Neural cell (in vitro differentiated cells): Measurements from ENCODE around the gene TSPAN18. TPM values are rescaled to one million over a fixed set of nuclear protein-coding genes. Genes with fewer than 3 reads are reported as not detected.

Source experiments
- H2AFZ ChIP-seq: fragments of 200-600, 300-800 bp; sonication (generic), shearing (Covaris generic); 2 replicates; pipeline ENCODE4 v1.6.0; 2014; ENCODE audit warnings: low read depth, mild to moderate bottlenecking, antibody characterized with exemption, low read length, moderate library complexity
- H3F3A ChIP-seq: fragments of 200-600 bp; shearing (Covaris generic); 2 replicates; pipeline ENCODE4 v1.6.1; 2016; ENCODE audit warnings: mild to moderate bottlenecking, moderate library complexity, mixed read lengths, antibody characterized with exemption, low read length; ENCODE audit not compliant: insufficient read depth, poor library complexity, severe bottlenecking
- H3K27ac ChIP-seq: fragments of 200-600, 300-800 bp; sonication (generic), shearing (Covaris generic); 2 replicates; pipeline ENCODE4 v1.5.1; 2014; ENCODE audit warnings: mild to moderate bottlenecking, low read length, moderate library complexity
- H3K27me3 ChIP-seq: fragments of 300-800, 200-600 bp; sonication (generic), shearing (Covaris generic); 2 replicates; pipeline ENCODE4 v1.6.0; 2014; ENCODE audit warnings: mild to moderate bottlenecking, low read depth, low read length, moderate library complexity; ENCODE audit not compliant: insufficient read depth
- H3K36me3 ChIP-seq: fragments of 300-800, 200-600 bp; sonication (generic), shearing (Covaris generic); 2 replicates; pipeline ENCODE4 v1.5.1; 2014; ENCODE audit warnings: mild to moderate bottlenecking, antibody characterized with exemption, low read length, moderate library complexity; ENCODE audit not compliant: insufficient read depth
- H3K4me2 ChIP-seq: fragments of 300-800, 200-600 bp; sonication (generic), shearing (Covaris generic); 2 replicates; pipeline ENCODE4 v1.6.0; 2014; ENCODE audit warnings: mild to moderate bottlenecking, low read length
- H3K4me3 ChIP-seq: fragments of 300-800, 200-600 bp; sonication (generic), shearing (Covaris generic); 2 replicates; pipeline ENCODE4 v1.5.1; 2014; ENCODE audit warnings: mild to moderate bottlenecking, low read length, moderate library complexity
- H3K79me2 ChIP-seq: fragments of 200-600 bp; shearing (Covaris generic); replicated peaks from 2 replicates; pipeline ENCODE4 v1.6.0; 2014; ENCODE audit warnings: mild to moderate bottlenecking, low read length, moderate library complexity; ENCODE audit not compliant: insufficient read depth
- H3K9ac ChIP-seq: fragments of 300-800, 200-600 bp; sonication (generic), shearing (Covaris generic); 2 replicates; pipeline ENCODE4 v1.6.1; 2016; ENCODE audit warnings: mild to moderate bottlenecking, low read length, mixed read lengths
- H3K9me2 ChIP-seq: fragments of 200-600 bp; shearing (Covaris generic); 2 replicates; pipeline ENCODE4 v1.6.1; 2016; ENCODE audit warnings: mild to moderate bottlenecking, low read length, mixed read lengths; ENCODE audit not compliant: insufficient read depth
- H3K9me3 ChIP-seq: fragments of 200-600, 300-800 bp; sonication (generic), shearing (Covaris generic); 2 replicates; pipeline ENCODE4 v1.6.1; 2016; ENCODE audit warnings: mild to moderate bottlenecking, mixed run types, low read length, moderate library complexity, mixed read lengths
- H4K20me1 ChIP-seq: fragments of 200-600 bp; shearing (Covaris generic); 2 replicates; pipeline ENCODE4 v1.6.1; 2016; ENCODE audit warnings: mild to moderate bottlenecking, mixed run types; ENCODE audit not compliant: insufficient read depth
- EP300 ChIP-seq: fragments of 450-650 bp; conservative IDR thresholded peaks from 2 replicates; pipeline ENCODE4 v1.6.1; 2014; ENCODE audit warnings: antibody characterized with exemption, mild to moderate bottlenecking, moderate library complexity; ENCODE audit not compliant: poor library complexity, severe bottlenecking
- EZH2 ChIP-seq: fragments of 200-600, 300-800 bp; shearing (Covaris generic), sonication (generic); IDR thresholded peaks from 2 replicates; pipeline ENCODE4 v1.6.1; 2014; ENCODE audit warnings: antibody characterized with exemption, low read length, borderline replicate concordance, mild to moderate bottlenecking; ENCODE audit not compliant: insufficient read depth, poor library complexity, severe bottlenecking
- MXI1 ChIP-seq: fragments of 450-650 bp; conservative IDR thresholded peaks from 2 replicates; pipeline ENCODE4 v1.6.1; 2014; ENCODE audit warnings: antibody characterized with exemption, mild to moderate bottlenecking; ENCODE audit not compliant: poor library complexity, severe bottlenecking
- POLR2AphosphoS5 ChIP-seq: IDR thresholded peaks from 2 replicates; pipeline ENCODE4 v1.6.1; 2012
- RAD21 ChIP-seq: fragments of 450-650 bp; conservative IDR thresholded peaks from 2 replicates; pipeline ENCODE4 v1.6.1; 2014; ENCODE audit warnings: antibody characterized with exemption, mild to moderate bottlenecking, moderate library complexity
- SMC3 ChIP-seq: fragments of 450-650 bp; conservative IDR thresholded peaks from 2 replicates; pipeline ENCODE4 v1.6.1; 2014; ENCODE audit warnings: antibody characterized with exemption, mild to moderate bottlenecking, moderate library complexity; ENCODE audit not compliant: poor library complexity
- TAF1 ChIP-seq: IDR thresholded peaks from 2 replicates; pipeline ENCODE4 v1.6.1; 2012; ENCODE audit warnings: low read depth
- polyA plus RNA-seq: library from polyadenylated mRNA; depleted of rRNA; stranded (reverse); fragments of >200 nt; gene quantifications from 2 replicates; pipeline ENCODE4 v1.2.3, GENCODE V29; 2014
- TF ChIP-seq, protein P1 (sequence below): IDR thresholded peaks from 2 replicates; pipeline ENCODE4 v1.6.1; 2012; ENCODE audit warnings: borderline replicate concordance
- TF ChIP-seq, protein P2 (sequence below): fragments of 450-650 bp; IDR thresholded peaks from 2 replicates; pipeline ENCODE4 v1.5.1; 2014; ENCODE audit warnings: antibody characterized with exemption, mild to moderate bottlenecking, moderate library complexity; ENCODE audit not compliant: poor library complexity, severe bottlenecking

Gene TSPAN18
- polyA plus RNA-seq, 1 donor from 2014 or later, result 8.4 TPM

DNA sequence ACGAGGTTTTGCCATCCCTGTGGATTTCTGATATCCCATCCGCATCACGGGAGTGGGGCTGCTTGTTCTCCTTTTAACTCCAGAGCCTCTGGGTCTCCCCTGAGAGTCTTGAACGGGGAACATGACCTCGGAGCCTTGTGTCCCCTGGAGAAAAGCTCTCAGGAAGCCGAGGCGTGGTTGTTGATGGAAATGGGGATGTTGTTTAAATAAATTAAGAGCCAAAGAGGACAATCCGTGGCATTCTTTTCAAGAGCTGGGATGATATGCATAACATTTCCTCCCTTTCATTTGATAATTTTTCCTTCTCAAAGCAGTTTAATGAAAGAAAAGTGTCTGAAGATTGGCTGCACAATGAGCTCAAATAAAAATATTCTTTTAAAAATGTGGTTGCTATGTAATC is 14.2 kb downstream of the TSPAN18 start:
- Histone ChIP-seq H3K27ac (no peak overlapping the region), H2AFZ (no peak overlapping the region), H3K4me3 (no peak overlapping the region), H3F3A (no peaks in the 10 kb centered on the region), H4K20me1 (no peaks in the 10 kb centered on the region), H3K27me3 (no peaks in the 10 kb centered on the region), H3K9me2 (no peaks in the 10 kb centered on the region), H3K36me3 (no peaks in the 10 kb centered on the region), H3K9me3 (no peaks in the 10 kb centered on the region), H3K79me2 (peaks cover 35% of the 10 kb centered on the region), H3K4me2 (no peak overlapping the region), H3K9ac (no peak overlapping the region)
- TF ChIP-seq SMC3 (no peak), POLR2AphosphoS5 (no peak), TAF1 (no peak), EP300 (no peak), RAD21 (no peak), EZH2 (no peak), MXI1 (no peak)
- TF ChIP-seq, protein P1, sequence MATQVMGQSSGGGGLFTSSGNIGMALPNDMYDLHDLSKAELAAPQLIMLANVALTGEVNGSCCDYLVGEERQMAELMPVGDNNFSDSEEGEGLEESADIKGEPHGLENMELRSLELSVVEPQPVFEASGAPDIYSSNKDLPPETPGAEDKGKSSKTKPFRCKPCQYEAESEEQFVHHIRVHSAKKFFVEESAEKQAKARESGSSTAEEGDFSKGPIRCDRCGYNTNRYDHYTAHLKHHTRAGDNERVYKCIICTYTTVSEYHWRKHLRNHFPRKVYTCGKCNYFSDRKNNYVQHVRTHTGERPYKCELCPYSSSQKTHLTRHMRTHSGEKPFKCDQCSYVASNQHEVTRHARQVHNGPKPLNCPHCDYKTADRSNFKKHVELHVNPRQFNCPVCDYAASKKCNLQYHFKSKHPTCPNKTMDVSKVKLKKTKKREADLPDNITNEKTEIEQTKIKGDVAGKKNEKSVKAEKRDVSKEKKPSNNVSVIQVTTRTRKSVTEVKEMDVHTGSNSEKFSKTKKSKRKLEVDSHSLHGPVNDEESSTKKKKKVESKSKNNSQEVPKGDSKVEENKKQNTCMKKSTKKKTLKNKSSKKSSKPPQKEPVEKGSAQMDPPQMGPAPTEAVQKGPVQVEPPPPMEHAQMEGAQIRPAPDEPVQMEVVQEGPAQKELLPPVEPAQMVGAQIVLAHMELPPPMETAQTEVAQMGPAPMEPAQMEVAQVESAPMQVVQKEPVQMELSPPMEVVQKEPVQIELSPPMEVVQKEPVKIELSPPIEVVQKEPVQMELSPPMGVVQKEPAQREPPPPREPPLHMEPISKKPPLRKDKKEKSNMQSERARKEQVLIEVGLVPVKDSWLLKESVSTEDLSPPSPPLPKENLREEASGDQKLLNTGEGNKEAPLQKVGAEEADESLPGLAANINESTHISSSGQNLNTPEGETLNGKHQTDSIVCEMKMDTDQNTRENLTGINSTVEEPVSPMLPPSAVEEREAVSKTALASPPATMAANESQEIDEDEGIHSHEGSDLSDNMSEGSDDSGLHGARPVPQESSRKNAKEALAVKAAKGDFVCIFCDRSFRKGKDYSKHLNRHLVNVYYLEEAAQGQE, result no peak
- TF ChIP-seq, protein P2, sequence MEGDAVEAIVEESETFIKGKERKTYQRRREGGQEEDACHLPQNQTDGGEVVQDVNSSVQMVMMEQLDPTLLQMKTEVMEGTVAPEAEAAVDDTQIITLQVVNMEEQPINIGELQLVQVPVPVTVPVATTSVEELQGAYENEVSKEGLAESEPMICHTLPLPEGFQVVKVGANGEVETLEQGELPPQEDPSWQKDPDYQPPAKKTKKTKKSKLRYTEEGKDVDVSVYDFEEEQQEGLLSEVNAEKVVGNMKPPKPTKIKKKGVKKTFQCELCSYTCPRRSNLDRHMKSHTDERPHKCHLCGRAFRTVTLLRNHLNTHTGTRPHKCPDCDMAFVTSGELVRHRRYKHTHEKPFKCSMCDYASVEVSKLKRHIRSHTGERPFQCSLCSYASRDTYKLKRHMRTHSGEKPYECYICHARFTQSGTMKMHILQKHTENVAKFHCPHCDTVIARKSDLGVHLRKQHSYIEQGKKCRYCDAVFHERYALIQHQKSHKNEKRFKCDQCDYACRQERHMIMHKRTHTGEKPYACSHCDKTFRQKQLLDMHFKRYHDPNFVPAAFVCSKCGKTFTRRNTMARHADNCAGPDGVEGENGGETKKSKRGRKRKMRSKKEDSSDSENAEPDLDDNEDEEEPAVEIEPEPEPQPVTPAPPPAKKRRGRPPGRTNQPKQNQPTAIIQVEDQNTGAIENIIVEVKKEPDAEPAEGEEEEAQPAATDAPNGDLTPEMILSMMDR, result no peak

- Histone ChIP-seq H2AFZ (no peak overlapping the region), H4K20me1 (no peaks in the 10 kb centered on the region), H3K4me2 (no peak overlapping the region), H3K27me3 (no peaks in the 10 kb centered on the region), H3K9ac (no peak overlapping the region), H3F3A (no peaks in the 10 kb centered on the region), H3K9me3 (no peaks in the 10 kb centered on the region), H3K79me2 (peaks cover 28% of the 10 kb centered on the region), H3K27ac (no peak overlapping the region), H3K36me3 (no peaks in the 10 kb centered on the region), H3K9me2 (no peaks in the 10 kb centered on the region), H3K4me3 (no peak overlapping the region)
- TF ChIP-seq SMC3 (no peak), TAF1 (no peak)
Measured at GRCh38 chr11:44741976-44742375, 15.2 kb downstream of the TSPAN18 start.
